ENCODE data around the gene UBL4A.

DNA sequence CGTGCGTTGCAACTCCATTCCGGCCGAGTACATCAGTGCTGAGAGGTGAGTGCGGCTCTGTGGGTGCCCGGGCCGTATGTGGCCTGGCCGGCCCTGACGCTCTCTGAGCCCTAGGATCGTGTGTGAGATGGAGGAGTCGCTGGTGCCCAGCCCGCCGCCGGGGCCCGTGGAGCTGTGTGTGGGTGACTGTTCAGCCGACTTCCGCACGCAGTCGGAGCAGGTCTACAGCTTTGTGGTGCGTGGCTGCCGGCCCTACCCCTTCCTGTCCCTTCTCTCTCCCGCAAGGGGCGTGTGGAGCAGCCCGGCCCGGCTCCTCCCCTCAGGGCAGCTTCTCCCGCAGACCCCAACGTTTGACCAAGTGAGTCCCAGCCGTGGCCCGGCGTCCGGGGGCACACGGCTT lies 20.4 kb downstream of the UBL4A start:
- TF ChIP-seq POLR2A (IDR thresholded peaks at IDR 0.05) (no peak), CTCF (IDR thresholded peaks at IDR 0.05) (no peak)

Measured in uterus (tissue), 2 donors.